ENCODE data around the gene M1AP.

M1AP gene

GRCh38 chr2:74538881-74539339 lies 109.2 kb downstream of the M1AP start:
- DNase-seq, result no peak

DNA sequence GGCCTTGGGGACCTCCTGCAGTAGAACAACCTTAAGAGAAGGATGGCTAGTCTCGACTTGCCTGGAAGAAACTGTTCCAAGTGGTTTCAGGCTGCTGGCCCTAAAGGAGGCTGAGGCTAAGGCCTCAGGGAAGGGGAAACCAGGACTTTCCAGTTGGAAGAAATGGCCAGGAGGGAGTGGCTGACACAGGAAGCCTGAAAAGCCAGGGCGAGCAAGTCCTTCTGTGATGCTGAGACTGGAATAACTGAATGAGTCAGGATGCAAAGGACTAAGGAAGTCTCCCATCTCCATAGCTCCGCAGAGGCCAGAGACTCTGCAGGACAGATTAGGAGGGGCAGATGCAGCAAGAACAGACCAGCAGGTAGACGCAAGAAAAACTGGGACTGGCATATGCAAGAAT lies 111.0 kb downstream of the M1AP start:
- no peak for DNase-seq

DNA sequence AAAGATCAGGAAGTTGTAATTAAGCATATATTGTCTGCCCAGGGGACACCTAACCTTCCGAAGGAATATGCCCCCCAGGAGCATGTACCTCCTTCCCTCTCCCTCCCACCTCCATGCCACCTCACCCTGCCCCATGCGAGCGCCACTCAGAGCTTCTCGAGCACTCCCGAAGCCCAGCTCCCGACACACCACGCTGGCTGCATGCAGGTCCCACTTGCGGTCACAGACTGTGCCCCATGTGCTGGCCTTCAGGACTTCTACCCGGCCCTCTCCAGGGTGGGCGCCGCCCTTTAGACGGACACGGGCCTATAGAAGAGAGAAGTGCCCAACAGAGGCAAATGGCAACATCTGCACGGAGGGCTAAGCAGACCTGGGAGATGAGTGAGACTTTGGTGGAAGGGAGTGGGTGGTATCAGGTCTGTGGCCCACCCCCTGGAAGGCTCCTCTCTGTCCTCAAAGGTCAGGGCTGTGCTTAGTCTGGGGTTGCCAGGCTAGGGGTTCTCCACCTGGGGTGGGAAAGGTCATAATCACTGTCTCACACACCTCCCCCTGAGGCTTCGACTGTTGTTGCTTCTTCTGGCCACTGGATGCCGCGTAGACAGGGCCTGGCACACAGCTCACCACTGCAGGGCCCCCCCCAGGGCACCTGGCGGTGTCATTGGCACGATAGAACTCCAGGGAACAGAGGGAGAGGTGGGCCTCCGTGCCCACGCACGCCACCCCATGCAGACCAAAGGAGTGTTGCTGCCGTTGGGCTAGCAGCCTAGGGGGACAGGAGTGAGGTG lies 111.8 kb downstream of the M1AP start:
- DNase-seq, result no peak

DNA sequence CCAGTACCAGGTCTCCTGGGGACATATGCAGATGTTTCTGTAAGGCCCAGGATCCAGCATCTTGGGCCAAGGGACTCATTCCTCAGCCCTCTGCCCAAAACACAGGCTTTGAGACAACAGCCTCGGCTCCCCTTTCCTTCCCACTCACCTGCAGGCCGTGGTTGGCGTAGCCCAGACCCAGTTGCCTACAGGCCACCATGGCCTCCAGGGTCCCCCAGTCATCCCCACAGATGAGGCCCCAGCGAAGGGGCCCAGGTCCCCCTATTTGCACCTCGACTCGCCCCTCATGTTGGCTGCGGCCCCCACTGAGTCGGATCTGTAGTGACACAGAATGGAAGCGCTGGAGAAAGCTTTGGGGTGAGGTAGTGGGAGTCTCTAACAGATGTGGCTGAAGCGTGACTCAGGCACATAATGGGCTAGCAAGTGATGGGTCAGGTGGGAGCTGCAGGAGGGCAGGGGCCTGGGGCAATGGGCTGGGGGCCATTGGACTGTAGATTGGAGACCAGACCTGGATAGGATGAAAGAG lies 112.6 kb downstream of the M1AP start:
- no peak for DNase-seq

DNA sequence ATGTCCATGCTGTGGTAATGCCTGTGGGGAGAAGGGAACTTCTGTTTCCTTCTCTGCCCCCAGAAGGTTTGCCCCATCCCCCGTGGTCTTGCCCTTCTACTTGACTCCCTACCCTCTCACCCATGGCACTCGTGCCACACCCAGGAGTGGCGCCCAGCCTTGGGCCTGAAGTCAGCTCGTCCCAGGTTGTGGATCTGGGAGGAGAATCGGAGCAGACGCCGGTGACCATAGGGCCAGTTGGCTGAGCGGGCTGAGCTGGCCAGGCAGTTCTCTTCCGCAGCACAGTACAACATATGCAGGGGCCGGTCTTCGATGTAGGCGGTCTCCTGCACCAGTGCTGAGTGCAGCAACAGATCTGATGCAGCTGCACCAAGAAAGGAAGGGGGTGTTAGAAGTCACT lies 113.7 kb downstream of the M1AP start:
- no peak for DNase-seq

DNA sequence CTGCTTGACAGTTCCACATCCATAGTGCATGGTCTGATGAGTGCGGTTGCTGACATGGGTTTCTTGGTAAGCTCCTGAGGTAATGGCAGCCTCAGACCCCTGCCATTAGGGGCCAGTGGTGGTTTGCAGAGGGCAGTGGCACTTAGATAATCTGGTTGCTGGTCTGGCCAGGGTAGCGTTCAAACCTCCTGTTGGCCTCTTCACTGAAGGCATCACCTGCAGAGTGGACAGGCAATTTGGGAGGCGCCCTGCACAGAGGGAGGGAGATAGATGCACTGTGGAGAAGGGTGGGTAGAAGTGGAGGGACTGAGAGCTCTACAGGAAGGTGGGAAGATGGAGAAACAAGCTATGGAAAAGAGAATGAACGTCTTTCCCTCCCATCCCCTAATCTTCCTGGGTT lies 114.7 kb downstream of the M1AP start:
- DNase-seq, result no peak

DNA sequence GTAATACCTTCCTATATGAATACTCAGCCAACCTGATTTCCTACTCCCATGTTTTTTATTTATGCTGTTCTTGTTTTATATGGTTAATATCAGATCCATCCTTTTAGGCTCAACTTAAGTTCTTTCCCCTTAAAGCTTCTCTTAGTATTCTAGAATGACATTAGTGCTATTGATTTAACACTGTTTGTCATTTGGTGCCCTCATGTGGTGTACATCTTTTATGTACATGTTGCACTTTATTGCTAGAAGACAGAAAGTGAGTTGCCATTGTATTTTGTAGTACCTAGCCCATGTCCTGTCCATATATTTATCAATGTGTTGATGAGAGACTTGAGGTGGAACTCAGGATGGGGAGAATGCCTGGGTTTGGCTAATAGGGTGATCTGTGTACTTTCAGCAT lies 115.9 kb downstream of the M1AP start:
- DNase-seq, result peak in 1 of 2 experiments; percentile 60

- no peak for DNase-seq
Observed at GRCh38 chr2:74531666-74532065, 116.5 kb downstream of the M1AP start.

- DNase-seq, result peak in 1 of 2 experiments; percentile 41
Observed at GRCh38 chr2:74530239-74531187, 117.6 kb downstream of the M1AP start.

- peak; percentile 93 to 96 for DNase-seq
Observed at GRCh38 chr2:74529357-74530238, 118.5 kb downstream of the M1AP start, which contains the start of the genes AUP1 and HTRA2. AUP1 (minus strand) TSS chr2:74529706; CDS start chr2:74529629, 77 bp downstream. HTRA2 (plus strand) TSS chr2:74529933; CDS start chr2:74530007, 74 bp downstream.

- DNase-seq, result no peak
Observed at GRCh38 chr2:74528600-74529356, 119.4 kb downstream of the M1AP start.

- no peak for DNase-seq
Observed at GRCh38 chr2:74527741-74528140, 120.4 kb downstream of the M1AP start.

DNA sequence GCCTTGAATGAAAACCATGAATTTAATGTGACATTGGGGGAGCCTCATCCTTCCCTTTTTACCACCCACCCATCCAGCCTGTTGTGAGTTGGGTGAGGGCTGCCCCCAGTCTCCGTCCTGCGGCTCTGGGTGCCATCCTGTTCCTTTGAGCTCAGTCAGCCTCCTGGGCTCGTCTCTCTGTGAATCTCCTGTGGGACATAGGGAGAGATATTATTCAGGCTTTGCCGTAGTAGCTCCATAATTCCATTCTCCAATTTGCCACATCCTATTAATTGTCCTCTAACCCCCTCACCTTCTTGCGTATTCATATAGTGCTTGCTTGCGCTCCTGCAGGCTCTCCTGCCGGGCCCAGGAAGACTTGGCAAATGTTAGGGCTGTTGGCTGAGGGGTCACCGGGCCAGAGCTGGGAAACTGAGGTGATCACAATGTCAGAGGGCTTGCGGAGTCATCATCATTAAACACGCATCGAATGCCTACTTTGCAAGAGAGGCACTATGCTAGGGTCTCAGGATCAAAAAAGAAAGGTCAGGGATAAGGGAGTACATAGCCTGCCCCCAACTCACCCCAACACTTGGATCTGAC lies 121.4 kb downstream of the M1AP start:
- DNase-seq, result no peak

DNA sequence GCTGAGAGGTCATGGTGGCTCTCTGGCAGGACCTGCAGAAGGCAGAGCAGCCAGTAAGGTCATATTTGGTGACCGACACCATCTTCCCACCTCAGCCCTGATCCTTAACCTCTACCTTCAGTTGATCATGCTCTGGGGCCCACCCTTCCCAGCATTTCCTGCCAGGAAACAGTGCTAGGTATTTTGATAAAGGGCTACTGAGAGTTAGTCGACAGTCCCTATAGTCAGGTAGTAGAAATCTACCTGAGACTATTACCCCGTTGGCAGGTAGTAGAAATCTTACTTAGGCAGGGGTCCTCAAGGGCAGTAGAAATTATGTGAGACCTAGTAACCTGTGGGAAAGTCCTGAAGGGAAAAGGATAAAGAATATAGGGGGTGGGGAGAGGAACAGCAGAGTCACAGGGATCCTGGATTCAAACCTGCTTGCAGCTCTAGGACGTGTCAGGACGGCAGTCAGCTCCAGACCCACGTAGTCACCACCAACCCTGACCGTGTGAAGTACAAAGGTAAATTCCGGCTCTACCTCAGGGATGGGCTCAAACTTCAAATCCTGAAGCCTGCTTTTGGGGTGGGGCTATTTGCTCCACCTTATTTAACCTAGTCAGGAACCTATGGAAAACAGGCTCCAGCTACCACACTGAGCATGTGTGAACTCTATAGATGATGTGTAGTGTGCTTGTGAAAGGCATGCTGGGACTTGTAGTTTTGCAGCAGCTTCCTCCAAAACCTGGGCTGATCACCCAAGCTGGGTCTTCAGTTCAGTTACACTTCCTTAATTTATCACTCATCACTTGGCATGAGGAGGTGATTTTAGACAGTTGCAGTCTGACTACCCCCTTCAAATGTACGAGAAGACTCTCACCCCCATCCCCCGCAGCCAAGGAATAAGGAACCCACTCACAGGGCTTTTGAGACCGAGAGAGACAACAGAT lies 122.1 kb downstream of the M1AP start, which contains the start of gene DQX1:
DQX1 (minus strand) TSS at position 515 of the 932 bp plus-strand sequence; CDS start at position 13, 502 bp downstream.
- peak in 1 of 2 experiments; percentile 50 for DNase-seq

- no peak for DNase-seq
Observed at GRCh38 chr2:74524955-74525716, 123.0 kb downstream of the M1AP start.

DNA sequence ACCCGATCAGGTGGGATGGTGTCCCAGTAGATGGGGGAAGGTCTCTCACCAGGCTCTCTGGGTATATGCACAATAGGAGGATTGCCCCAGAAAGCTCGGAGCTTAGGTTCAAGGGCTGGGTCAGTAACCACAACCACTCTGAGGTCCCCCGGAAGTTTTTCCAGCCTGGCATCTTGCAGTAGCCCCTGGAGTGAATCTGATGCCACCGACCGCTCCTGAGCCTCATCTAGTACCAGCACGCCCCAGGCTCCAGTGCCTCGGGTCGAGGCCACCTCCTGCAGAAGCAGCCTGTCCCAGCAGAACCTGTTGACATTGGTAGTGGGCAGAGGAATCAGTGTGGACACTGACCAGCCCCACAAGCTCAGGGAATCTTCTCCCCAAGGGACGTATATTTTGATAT lies 124.1 kb downstream of the M1AP start:
- DNase-seq, result no peak

- DNase-seq, result no peak
Observed at GRCh38 chr2:74522516-74522915, 125.6 kb downstream of the M1AP start.

GRCh38 chr2:74516650-74517049 lies 131.5 kb downstream of the M1AP start:
- no peak for DNase-seq

Measured in SW 1271 (cell line).